ENCODE measurements around the gene GREB1L. TPM values are rescaled to one million over a fixed set of nuclear protein-coding genes. Genes with fewer than 3 reads are reported as not detected.

GREB1L gene
- 5.2 and 7.8 TPM in 2 replicates for total RNA-seq
- polyA plus RNA-seq = 4.2 and 9.5 TPM in 2 replicates

DNA sequence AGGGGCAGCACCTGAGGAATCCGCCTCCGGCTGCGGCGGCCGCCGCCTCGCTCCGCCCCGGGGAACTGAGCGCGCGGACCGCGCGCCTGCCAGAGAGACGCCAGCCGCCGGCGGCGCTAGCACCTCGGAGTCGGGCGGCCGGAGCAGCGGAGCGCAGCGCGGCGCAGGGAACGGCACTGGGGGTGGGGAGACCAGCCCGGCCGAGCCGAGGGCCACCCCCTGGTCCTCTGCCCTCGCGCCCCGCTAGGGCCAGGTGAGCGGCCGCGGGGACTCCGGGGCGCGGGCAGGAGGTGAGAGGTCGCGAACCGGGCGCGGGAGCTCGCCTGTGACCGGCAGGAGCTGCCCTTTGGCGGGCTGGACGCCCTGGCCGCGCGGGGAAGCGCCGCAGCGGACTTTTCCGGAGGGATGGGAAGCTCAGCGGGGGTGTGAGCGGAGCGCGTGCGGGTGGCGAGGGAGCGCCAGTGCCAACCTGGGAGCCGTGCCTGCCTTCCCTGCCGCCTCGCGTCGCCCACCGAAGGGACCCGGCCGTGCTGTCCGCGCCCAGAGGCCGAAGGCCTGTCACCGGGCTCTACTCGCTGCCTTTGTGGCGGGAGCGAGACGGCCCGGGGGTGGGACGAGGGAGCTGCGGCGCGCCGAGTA, at the start of gene GREB1L:
Gene GREB1L (plus strand): TSS at position 92 of the 639 bp plus-strand sequence. CDS start 141,287 bp downstream, outside the sequence.
- Histone ChIP-seq H3K27ac (peak within 1 kb of the TSS; percentile 53), H3K4me1 (ENCODE audit: low read depth) (peaks cover 13% of the 10 kb centered on the region), H3K9me3 (ENCODE audit: low read depth) (no peaks in the 10 kb centered on the region), H3K36me3 (no peaks in the 10 kb centered on the region), H3K4me3 (peak within 1 kb of the TSS; percentile 84), H3K27me3 (no peaks in the 10 kb centered on the region)
- DNase-seq (ENCODE audit: low read depth in 1 of 2, low spot score in 1 of 2) = peak; percentile 62 to 87
- TF ChIP-seq, protein P1, sequence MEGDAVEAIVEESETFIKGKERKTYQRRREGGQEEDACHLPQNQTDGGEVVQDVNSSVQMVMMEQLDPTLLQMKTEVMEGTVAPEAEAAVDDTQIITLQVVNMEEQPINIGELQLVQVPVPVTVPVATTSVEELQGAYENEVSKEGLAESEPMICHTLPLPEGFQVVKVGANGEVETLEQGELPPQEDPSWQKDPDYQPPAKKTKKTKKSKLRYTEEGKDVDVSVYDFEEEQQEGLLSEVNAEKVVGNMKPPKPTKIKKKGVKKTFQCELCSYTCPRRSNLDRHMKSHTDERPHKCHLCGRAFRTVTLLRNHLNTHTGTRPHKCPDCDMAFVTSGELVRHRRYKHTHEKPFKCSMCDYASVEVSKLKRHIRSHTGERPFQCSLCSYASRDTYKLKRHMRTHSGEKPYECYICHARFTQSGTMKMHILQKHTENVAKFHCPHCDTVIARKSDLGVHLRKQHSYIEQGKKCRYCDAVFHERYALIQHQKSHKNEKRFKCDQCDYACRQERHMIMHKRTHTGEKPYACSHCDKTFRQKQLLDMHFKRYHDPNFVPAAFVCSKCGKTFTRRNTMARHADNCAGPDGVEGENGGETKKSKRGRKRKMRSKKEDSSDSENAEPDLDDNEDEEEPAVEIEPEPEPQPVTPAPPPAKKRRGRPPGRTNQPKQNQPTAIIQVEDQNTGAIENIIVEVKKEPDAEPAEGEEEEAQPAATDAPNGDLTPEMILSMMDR (IDR thresholded peaks at IDR 0.05; ENCODE audit: low read depth, low read length) = no peak

DNA sequence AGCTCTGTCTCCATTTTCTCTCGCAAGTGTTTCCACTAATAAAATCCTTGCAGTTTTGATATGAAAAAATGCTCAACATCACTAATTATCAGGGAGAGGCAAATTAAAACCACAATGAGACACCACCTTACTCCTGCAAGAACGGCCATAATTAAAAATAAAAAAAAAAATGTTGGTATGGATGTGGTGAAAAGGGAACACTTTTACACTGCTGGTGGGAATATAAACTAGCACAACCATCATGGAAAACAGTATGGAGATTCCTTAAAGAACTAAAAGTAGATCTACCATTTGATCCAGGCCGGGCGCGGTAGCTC, 49.8 kb upstream of the GREB1L start:
- Histone ChIP-seq H3K4me1 (ENCODE audit: low read depth) (no peaks in the 10 kb centered on the region), H3K36me3 (no peaks in the 10 kb centered on the region), H3K4me3 (no peak overlapping the region), H3K27me3 (no peaks in the 10 kb centered on the region), H3K9me3 (ENCODE audit: low read depth) (no peaks in the 10 kb centered on the region), H3K27ac (no peak overlapping the region)
- DNase-seq (ENCODE audit: low read depth in 1 of 2, low spot score in 1 of 2) = no peak
- TF ChIP-seq, protein P1 (IDR thresholded peaks at IDR 0.05; ENCODE audit: low read depth, low read length) = no peak

DNA sequence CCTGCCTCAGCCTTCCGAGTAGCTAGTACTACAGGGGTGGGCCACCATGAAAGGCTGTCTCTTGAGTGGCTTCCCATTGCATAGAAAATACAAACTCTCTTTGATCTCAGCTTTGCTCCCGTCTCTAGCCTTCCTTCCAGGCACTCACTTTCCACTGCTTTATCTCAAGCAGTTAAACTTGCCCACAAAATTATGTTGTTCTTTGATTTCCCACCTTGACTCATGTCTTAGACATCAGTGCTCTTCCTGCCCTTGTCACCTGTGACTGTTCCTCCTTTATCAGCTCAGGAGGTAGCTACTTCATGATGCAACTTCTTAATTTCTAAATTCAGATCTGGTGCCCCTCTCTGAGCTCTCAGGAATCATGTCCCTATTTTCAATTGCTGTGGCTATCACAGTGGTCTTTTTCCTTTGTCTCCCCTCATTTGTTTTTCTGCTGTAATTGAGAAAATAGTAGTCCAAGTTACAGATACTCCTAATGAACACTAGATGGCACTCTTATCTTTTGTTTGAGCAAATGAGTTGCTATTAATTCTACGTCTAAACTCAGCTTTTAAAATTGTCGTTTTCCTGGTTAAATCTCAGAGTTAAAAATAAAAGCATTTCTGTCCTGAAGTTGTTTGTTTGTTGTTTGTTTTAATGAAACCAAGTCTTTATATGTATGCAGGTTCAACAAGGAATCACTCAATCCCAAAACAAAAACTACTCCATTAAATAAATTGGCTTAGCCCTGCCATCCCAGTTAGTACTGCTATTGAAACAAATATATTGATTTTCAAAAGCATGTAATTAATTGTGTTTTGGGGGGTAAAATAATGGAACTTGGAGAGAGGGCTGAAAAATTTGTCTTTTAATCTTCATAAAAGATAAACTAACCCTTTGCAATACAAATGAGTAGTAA, 46.9 kb upstream of the GREB1L start:
- Histone ChIP-seq H3K4me3 (no peak overlapping the region), H3K4me1 (ENCODE audit: low read depth) (no peaks in the 10 kb centered on the region), H3K27ac (no peak overlapping the region), H3K9me3 (ENCODE audit: low read depth) (no peaks in the 10 kb centered on the region), H3K27me3 (no peaks in the 10 kb centered on the region), H3K36me3 (no peaks in the 10 kb centered on the region)
- TF ChIP-seq, protein P1 (IDR thresholded peaks at IDR 0.05; ENCODE audit: low read depth, low read length) = peak; percentile 62
- peak; percentile 56 to 66 for DNase-seq (ENCODE audit: low read depth in 1 of 2, low spot score in 1 of 2)

DNA sequence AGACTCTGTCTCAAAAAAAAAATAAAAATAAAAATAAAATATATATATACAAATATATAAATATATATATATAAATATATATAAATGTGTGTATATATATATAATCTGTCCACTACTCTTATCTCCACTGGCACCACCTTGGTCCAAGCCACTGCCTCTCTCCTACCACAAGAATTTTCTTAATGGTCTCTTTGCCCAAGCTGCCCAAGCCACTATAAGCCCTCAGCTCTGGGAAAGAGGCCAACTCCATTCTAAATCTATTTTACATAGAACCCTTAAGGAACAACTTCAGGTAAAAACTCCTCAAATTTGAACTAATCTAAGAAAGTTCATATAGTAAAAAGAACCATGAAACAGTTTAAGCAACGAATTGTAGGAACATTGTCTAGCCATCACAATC, 45.6 kb upstream of the GREB1L start:
- Histone ChIP-seq H3K4me3 (no peak overlapping the region), H3K4me1 (ENCODE audit: low read depth) (no peaks in the 10 kb centered on the region), H3K27me3 (no peaks in the 10 kb centered on the region), H3K27ac (no peak overlapping the region), H3K36me3 (no peaks in the 10 kb centered on the region), H3K9me3 (ENCODE audit: low read depth) (no peaks in the 10 kb centered on the region)
- TF ChIP-seq, protein P1 (IDR thresholded peaks at IDR 0.05; ENCODE audit: low read depth, low read length) = no peak
- DNase-seq (ENCODE audit: low read depth in 1 of 2, low spot score in 1 of 2) = no peak

DNA sequence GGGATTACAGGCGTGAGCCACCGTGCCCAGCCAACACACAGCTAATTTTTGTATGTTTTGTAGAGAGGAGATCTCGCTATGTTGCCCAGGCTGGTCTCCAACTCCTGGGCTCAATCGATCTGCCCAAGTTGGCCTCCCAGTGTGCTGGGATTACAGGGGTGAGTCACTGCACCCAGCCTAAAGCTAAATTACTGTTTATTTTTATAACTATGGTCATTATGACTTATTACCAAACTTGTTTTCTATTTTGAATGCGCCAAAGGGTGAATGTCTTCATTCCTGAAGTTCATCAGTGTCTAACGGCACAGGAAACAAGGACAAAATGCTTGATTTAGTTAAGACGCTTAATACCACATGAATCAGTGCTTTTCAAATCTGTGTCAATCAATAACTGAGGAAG, 38.9 kb upstream of the GREB1L start:
- no peaks in the 10 kb centered on the region for H3K27me3 ChIP-seq
- no peaks in the 10 kb centered on the region for H3K9me3 ChIP-seq (ENCODE audit: low read depth)
- no peaks in the 10 kb centered on the region for H3K36me3 ChIP-seq
- TF ChIP-seq, protein P1 (IDR thresholded peaks at IDR 0.05; ENCODE audit: low read depth, low read length) = no peak
- no peak overlapping the region for H3K27ac ChIP-seq
- H3K4me3 ChIP-seq = no peak overlapping the region
- H3K4me1 ChIP-seq (ENCODE audit: low read depth) = no peaks in the 10 kb centered on the region
- no peak for DNase-seq (ENCODE audit: low read depth in 1 of 2, low spot score in 1 of 2)

All from cardiac muscle cell (in vitro differentiated cells and primary cell).